A673 (cell line): ENCODE measurements around the gene TBL2.

Source experiments
- EZH2 ChIP-seq: fragments of 200-600 bp; sonication (generic); IDR thresholded peaks from 2 replicates; pipeline ENCODE4 v1.6.1; 2017; ENCODE audit warnings: borderline replicate concordance, low read depth, mild to moderate bottlenecking, mixed read lengths, antibody characterized with exemption, low read length; ENCODE audit not compliant: poor library complexity, severe bottlenecking
- TF ChIP-seq, protein P1 (sequence below): fragments of 300-800, 200-600 bp; sonication (generic); conservative IDR thresholded peaks from 2 replicates; pipeline ENCODE4 v1.5.1; 2017; ENCODE audit warnings: low read depth, mild to moderate bottlenecking, antibody characterized with exemption, low read length, moderate library complexity, mixed read lengths

DNA sequence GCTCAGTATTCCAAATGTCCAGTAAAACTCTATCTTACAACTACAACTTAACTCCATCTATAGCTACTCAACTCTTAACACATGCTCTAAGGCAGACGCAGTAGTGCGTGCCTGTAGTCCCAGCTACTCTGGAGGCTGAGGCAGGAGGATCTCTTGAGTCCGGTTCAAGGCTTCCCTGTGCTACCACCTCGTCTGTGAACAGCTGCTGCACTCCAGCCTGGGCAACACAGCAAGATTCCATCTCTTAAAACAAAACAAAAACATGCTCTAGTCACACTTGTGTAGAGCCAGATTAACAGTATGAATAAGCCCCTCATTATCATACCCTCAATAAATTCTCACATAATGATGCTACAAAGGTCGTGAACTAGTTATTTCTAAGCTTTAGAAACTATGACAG lies 59.9 kb downstream of the TBL2 start:
- TF ChIP-seq EZH2 = no peak
- TF ChIP-seq, protein P1, sequence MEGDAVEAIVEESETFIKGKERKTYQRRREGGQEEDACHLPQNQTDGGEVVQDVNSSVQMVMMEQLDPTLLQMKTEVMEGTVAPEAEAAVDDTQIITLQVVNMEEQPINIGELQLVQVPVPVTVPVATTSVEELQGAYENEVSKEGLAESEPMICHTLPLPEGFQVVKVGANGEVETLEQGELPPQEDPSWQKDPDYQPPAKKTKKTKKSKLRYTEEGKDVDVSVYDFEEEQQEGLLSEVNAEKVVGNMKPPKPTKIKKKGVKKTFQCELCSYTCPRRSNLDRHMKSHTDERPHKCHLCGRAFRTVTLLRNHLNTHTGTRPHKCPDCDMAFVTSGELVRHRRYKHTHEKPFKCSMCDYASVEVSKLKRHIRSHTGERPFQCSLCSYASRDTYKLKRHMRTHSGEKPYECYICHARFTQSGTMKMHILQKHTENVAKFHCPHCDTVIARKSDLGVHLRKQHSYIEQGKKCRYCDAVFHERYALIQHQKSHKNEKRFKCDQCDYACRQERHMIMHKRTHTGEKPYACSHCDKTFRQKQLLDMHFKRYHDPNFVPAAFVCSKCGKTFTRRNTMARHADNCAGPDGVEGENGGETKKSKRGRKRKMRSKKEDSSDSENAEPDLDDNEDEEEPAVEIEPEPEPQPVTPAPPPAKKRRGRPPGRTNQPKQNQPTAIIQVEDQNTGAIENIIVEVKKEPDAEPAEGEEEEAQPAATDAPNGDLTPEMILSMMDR = no peak
